Femur (tissue), 1 donor: ENCODE data around the gene CENPC.
"Not testable (repeated sequence)": the region's sequence is repeated elsewhere in the genome, so short reads cannot be mapped to it uniquely, and the experiment has no call there.

Experiments
- DNase-seq: peaks from one replicate; pipeline ENCODE4 v3.0.0-alpha.2; 2017

The CENPC gene

DNA sequence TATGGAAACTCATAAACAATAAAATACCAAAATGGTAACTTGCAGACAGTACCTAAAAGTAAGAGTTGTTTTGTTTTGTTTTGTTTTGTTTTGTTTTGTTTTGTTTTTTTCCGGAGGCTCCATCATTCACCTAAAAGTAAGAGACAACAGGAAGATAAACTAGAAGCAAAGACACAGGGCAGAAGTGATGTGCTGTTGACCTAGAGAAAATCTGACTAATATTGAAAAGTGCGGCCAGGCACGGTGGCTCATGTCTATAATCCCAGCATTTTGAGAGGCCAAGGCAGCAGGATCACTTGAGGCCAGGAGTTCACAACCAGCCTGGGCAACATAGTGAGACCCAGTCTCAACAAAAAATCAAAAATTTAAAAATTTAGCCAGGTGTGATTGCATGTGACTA is 5.6 kb upstream of the CENPC start:
- no peak for DNase-seq

DNA sequence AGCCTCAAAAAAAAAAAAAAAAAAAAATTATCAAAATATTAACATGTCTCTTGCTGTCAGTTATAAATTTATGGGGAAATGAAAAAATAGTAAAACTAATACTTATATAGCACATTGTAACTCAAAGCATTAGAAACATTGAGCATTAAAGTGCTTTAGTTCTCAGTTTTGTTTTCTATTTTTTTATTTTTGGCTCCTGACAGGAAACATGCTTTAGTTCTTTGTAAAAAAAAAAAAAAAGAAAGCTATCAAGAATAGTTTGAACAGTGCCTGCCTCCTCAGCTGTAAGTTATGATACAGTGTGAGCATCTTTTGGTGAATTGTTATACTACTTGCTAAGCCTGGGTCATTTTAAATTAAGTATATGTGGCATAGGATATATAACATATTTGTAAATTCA is 5.1 kb upstream of the CENPC start:
- no peak for DNase-seq

DNA sequence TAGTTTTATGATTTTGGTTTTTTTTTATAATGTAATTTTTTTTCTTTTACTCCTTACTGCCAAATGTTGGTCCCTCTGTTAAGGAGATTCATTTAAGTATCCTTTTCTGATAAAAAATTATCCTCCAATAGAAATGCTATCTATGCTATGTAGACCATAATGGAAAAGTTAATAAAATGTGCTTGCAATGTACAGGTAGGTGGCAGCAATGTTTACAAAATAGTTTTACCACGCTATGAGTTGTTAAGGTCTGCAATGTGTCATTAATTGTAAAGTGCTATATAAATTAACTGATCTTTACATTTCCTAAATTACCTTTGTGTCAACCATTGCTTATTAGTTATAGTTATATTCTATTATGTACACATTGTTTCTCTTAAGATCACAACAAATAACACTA is 3.8 kb upstream of the CENPC start:
- no peak for DNase-seq

DNA sequence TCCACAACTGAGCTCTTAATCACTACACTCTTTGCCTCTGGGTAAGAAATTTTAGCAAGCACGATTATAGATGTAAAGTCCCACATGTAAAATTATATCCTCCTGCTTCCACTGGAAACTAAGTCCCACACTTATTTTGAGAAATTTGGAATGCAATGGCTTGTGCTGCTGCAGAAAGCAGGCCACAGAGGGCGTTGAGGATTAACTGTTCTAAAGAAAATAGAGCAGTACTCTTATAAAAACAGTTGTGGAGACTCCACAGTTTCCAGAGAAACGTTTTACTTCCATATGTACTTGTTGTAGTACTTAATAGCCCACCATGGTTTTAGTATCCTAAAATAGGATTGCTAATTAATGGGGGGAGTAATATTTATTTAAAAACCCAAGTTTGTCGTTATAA is 1.7 kb upstream of the CENPC start:
- no peak for DNase-seq

DNA sequence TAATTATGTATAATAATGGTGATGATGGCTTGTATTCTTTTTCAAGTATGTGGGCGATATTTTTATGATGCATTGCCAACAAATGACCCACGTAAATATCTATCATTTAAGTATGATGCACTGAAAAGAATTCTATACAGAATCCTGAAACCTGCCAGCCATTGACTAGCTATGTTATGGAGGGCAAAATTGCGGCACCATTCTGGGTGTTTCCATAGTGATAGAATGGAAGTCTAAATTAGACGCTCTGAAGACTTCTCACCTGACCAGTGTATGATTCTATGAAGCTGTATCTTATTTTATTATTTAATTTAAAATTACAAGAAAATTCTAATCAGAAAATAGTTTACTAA is 677 bp upstream of the CENPC start:
- no peak for DNase-seq

DNA sequence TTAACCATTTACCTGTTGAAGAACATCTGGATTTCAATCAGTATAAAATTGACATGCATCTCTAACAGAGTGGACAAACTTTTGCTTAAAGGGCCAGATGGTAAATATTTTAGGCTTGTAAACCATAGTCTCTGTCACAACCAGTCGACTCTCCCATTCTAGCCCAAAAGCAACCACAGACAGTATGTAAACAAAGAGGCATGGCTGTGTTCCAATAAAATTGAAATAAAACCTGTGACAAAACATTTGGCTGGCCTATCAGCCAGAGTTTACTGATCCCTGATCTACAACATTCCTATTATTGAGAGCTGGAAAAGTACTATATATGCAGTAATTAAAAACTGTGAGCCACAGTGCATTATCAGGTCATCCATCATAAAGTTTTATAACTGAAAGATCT is 3.2 kb downstream of the CENPC start:
- DNase-seq, result no peak

DNA sequence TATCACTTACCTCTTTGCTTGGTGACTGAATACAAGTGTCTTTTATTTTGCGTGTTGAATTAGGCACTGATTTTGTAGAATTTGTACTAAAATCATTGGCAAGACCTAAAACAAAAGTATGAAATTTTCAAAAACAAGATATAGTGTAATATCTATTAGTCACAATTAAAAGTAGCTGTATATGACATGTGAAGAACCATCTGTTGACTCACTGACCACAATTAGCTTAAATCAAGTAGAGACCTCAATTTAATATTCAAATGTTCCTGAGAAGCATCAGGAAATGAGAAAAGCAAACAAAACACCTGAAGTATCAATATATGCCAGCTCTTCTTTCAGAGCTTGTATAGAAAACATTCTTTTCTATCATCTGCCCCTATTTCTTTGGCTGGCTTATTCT is 5.5 kb downstream of the CENPC start:
- no peak for DNase-seq

DNA sequence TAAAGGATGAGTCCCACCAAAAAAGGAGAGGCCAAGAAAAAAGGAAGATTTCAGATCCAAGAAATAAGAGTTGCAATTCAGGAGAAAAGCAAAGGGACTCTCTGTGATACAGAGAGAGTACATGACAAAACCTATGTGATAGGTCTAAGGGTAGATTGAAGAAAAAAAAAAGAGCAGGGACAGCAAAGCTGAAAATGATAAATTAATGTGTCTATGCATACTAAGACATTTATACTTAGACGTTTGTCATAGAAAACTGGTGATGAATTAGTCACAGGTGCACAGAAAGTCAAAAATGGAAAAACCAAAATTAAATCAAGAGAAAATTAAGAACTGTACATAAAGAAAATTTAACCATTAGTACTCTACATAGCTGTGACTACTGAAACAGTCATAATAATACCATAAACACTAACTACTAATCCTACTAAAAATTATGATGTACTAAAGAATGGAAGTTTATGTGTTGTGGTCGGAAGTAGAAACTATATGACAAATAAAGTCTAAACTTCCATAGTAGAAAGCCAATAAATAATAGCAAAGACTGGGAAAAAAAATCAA is 9.9 kb downstream of the CENPC start:
- no peak for DNase-seq

DNA sequence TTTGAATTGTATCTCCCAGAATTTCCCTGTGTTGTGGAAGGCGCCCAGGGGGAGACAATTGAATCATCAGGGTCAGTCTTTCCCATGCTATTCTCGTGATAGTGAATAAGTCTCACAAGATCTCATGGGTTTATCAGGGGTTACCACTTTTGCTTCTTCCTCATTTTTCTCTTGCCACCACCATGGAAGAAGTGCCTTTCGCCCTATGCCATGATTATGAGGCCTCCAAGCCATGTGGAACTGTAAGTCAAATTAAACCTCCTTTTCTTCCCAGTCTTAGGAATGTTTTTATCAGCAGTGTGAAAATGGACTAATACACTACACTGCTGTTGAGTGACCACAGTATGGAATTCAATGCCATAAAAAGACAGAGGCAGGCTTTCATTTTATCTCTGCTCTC is 12.2 kb downstream of the CENPC start:
- DNase-seq, result no peak

DNA sequence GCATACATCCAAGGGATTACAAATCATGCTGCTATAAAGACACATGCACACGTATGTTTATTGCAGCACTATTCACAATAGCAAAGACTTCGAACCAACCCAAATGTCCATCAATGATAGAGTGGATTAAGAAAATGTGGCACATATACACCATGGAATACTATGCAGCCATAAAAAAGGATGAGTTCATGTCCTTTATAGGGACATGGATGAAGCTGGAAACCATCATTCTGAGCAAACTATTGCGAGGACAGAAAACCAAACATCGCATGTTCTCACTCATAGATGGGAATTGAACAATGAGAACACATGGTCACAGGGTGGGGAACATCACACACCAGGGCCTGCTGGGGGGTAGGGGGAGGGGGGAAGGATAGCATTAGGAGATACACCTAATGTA is 12.9 kb downstream of the CENPC start:
- not testable (repeated sequence) for DNase-seq

DNA sequence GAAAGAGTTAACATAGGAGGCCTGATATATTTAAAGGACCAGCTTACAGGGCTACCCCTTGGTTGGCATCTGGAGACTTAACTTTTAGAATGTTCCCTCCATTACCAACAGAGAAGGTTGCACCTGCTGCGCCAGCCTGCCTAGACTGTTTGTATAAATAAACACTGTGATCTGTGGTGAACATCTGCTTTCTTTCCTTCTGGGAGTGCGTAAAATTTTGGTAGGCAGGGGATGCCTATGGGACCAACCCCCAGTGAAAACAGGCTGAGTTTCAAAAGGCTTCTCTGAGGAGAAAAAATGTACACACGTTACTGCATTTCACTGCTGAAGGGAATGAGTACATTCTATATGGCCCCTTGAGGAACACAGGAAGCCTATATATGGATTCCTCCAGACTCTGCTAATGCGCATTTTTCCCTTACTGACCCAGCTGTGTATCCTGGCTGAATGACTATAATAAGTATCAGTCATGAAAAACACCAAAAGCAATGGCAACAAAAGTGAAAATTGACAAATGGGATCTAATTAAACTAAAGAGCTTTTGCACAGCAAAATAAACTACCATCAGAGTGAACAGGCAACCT is 13.8 kb downstream of the CENPC start:
- no peak for DNase-seq

DNA sequence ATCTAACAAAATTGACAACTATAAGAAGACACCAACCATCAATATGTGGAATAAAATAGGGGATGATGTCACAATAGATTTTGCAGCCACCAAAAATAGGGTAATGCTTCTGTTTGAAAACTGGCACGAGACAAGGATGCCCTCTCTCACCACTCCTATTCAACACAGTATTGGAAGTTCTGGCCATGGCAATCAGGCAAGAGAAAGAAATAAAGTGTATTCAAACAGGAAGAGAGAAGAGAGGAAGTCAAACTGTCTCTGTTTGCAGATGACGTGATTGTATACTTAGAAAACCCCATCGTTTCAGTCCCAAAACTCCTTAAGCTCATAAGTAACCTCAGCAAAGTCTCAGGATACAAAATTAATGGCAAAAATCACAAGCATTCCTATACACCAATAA is 21.2 kb downstream of the CENPC start:
- not testable (repeated sequence) for DNase-seq

DNA sequence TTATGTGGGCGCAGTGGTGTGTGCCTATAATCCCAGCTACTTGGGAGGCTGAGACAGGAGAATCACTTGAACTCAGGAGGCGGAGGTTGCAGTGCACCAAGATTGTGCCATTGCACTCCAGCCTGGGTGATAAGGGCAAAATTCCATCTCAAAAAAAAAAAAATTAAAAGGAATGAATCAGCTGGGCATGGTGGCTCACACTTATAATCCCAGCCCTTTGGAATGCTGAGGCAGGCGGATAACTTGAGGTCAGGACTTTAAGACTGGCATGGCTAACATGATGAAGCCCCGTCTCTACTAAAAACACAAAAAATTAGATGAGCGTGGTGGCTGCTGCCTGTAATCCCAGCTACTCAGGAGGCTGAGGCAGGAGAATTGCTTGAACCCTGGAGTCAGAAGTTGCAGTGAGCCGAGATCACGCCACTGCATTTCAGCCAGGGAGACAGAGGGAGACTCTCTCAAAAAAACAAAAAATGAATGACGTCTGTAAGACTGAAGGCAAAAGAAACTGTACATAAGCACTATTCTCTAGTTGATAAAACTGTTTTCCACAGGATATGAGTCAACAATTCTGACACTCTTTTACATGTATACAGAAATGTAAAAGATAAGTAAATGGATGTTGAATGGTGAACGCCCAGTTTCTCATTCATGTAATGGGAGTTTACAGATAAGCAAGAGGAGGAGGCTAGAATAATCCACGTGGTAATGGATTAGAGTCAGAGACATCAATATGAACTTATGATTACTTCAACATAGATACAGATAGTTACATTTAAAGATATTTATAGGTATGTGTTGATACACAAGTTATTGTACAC is 22.2 kb downstream of the CENPC start:
- no peak for DNase-seq

DNA sequence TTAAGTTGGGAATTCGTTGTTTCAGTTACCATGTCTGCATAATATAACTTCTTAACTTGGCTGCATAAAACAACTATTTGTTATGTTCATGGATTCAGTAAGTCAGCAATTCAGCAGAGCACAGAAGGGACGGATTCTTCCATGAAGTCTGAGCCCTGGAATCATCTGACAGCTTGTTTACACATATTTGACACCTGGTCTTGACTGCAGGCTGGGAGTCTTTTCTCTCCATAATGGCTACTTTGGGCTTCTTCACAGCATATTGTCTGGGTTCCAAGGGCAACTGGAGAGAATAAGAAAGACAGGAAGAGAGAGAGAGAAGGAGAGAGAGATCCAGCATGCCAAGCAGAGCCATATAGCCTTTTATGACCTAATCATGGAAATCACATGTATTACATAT is 23.1 kb downstream of the CENPC start:
- DNase-seq, result no peak

DNA sequence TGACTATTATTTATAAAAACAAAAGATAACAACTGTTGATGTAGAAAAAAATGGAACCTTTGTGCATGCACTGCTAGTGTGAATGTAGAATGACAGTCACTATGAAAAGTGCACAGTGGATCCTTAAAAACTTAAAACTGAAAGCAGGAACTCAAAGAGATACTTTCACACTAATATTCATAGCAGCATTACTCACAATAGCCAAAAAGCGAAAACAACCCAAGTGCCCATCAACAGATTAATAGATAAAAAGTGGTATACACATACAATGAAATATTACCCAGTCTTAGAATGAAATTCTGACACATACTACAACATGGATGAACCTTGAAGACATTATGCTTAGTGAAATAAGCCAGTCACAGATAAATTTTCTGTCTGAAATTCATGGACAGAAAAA is 23.8 kb downstream of the CENPC start:
- DNase-seq, result no peak

DNA sequence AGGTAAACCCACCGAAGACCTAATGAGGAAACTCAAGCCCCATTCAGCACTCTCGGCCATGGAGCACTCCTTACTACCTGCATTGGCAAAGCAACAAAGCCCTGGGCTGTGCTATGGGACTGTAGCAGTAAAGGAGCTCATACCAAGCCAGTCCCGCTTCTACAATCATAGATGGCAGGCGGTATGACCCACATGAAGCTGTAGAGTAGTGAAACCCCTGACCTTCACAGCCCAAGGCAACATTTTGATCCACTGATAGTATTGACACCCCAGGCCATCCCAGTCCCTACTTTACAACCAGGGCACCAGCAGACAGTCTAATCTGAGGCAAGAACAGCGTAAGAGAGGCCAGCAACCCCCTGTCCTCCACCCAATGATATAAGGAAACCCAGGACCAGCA is 25.2 kb downstream of the CENPC start:
- no peak for DNase-seq

DNA sequence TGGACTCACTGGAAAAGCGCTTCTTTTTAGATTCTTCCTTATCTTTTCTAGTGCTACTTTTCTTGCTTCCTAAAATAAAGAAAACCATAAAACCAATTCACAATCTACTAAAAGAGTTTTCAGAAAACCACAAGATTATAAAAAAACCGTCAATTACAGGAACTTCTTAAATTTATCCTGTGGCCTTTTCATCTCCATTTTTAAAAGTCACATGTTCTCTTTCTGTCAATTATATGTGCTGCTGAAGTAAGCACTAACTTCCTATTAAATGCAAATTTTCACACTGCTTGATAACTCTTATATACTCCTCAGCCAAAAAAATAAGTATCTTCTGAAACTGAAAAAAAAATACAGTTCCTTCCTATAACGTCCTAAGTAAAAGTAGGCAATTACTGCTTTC is 32.8 kb downstream of the CENPC start:
- DNase-seq, result no peak

DNA sequence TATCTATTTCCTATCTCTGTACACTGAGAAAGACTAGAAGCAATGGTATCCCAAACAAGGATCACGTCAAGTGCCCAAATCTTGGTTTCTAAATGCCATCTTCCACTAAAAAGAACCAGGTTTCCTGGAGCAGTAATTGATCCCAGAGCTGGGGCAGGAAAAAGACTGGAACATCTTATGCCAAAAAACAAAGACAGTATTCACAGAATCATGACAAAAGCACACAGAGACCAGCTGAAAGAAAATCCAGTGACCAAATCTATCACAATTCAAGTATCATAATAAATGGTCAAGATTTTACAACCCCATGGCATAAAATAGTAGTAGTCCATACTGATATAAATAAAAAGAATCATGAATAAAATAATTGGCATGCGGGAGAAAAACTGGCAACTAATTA is 44.9 kb downstream of the CENPC start:
- DNase-seq, result no peak

DNA sequence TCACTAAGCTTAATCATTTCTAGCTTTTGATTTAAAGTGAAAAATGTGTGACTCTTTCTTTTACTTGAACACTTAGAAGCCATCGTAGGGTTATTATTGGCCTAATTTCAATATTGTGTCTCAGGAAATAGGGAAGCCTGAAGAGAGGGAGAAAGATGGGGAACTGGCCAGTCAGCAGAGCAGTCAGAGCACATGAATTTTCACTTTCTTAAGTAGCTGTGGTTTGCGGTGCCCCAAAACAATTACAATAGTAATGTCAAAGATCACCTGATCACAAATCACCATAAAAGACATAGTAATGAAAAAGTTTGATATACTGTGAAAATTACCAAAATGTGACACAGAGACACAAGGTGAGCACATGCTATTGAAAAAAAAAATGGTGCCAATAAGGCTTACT is 45.5 kb downstream of the CENPC start:
- no peak for DNase-seq

DNA sequence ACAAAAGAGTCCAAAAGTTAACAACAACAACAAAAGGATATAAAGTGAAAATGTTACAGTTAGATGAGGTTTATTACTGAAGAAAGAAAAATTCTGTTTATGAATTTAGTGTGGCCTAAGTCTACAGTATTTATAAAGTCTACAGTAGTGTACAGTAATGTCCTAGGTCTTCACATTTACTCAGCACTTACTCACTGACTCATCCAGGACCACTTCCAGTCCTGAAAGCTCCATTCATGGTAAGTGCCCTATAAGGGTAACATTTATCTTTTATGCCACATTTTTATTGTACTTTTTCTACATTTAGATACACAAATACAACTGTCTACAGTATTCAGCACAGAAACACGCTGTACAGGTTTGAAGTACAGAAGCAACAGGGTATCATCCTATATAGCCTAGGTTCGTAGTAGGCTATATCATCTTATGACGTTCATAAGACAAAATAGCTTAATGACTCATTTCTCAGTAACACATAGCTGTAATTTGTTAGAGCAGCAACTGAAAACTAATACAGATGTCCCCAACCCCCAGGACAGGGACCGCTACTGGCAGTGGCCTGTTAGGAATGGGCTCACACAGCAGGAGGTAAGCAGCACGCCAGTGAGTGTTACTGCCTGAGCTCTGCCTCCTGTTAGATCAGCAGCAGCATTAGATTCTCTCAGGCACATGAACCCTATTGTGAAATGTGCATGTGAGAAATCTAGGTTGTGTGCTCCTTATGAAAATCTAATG is 61.3 kb downstream of the CENPC start:
- no peak for DNase-seq

DNA sequence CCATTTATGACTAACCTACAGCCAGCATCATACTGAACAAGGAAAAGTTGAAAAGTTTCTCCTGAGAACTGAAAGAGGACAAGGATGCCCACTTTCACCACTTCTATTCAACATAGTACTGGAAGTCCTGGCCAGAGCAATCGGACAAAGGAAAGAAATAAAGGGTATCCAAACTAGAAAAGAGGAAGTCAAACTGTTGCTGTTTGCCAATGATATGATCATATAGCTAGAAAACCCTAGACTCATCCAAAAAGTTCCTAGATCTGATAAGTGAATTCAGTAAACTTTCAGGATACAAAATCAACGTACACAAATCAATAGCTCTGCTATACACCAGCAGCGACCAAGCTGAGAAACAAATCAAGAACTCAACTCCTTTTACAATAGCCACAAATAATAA is 64.5 kb downstream of the CENPC start:
- DNase-seq, result no peak

DNA sequence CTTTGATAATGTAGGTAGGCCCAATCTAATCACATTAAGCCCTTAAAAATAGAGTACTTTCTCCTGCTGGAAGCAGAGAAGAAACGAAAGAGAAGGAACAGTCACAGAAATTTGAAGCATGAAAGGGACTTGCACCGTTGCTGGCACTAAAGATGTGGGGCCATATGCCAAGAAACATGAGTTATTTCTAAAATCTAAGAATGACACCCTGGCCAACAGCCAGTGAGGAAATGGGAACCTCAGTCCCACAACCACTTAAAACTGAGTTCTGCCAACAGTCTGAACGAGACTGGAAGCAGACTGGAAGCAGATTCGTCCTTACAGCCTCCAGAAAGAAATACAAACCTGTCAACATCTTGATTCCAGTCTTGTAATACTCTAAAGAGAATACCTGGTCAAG is 70.1 kb downstream of the CENPC start:
- no peak for DNase-seq

DNA sequence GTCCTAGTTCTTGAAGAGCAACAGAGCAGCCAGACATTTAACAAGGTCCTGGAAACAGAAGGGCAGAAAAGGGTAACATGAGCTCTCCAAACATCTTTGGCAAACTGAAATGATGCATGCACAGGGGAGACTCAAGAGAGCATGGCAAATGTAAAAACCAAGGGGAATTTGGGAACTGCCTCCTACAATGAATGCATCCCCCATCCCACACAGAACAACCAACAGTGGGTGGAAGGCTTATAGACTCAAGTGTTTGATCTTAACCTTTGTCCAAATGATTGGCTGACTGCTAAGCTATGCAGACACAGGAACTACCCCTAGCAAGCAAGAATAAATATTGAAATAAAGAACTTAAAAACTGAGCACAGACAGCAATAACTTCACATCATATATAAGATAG is 74.4 kb downstream of the CENPC start:
- DNase-seq, result no peak

DNA sequence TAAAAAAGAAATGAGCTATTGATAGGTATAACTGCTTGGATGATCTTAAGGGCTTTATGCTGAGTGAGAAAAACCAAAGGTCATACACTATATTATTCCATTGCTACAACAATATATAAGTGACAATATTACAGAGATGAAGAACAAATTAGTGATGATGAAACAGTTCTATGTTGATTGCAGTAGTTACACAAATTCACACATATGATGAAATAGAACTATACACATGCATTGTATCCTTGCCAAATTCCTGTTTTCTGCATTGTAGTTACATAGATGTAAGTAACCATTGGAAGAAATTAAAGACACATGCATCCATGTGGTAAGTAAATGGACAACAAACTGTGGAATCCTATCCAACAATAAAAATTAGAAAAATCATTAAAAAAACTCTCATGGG is 76.5 kb downstream of the CENPC start:
- no peak for DNase-seq
